ENCODE results near the gene LAMB1. TPM values are rescaled to one million over a fixed set of nuclear protein-coding genes. Genes with fewer than 3 reads are reported as not detected.
"Not testable (repeated sequence)": the region's sequence is repeated elsewhere in the genome, so short reads cannot be mapped to it uniquely, and the experiment has no call there.

Gene LAMB1
- total RNA-seq, 1 experiment from 2014 or later, result 18.9 TPM

DNA sequence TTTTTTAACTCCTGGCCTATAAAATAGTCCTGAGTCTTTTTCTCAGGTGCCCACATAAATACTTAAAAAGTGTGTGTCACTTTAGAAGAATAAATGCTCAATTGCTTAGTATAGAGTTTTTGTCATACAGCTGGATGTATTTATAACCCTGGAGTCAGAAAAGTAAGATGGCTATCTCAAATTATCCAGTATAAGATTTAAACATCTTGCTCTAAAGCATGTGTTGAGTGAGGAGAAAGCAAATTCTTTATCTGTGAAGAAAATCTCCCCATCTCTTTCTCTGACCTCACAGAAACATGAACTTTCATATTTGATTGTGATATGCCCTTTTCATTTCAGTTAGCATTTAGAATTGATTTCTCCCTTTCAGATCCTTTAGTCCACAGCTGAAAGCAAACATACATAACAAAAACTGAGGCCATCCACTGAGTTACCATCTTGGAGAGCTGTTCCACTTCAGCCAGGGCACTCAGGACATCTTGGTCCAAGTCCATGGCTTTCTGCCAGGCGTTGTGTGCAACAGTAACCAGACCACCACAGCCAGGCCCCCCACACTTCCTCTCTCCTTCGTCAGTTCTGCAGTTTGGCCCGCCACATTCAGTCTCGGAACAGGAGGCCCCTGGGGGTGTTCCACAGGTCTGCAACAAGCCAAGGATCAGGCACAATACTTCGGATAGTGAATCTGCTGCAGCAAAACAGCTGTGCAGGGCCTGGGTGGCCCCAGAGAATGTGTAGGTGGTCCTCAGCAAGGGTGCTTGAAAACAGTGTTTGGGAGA lies 71.0 kb downstream of the LAMB1 start:
- Histone ChIP-seq H3K4me3 (no peak overlapping the region), H3K9me3 (no peaks in the 10 kb centered on the region), H3K27me3 (no peaks in the 10 kb centered on the region), H3K36me3 (peaks cover 20% of the 10 kb centered on the region)
- no peak for DNase-seq

DNA sequence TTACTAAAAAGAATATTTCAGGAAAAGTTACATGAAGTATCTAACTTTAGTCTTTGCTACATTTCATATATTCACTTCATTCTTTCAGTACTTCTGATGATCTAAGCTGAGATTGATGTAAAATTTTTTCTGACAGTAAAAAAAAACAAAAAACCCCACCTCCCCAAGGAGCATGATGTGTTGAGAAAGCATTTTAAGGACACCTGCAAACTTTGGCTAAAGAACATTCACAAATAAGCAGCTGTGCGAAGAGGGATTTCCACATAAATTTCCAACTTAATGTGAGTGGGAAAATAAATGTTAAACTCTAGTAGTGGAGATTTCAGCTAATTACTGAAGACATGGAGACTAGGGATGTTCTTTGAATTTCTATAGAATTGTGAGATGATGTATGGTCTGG lies 76.5 kb downstream of the LAMB1 start:
- DNase-seq, result no peak
- H3K27me3 ChIP-seq, result no peaks in the 10 kb centered on the region
- H3K4me3 ChIP-seq, result no peak overlapping the region
- peaks cover 15% of the 10 kb centered on the region for H3K36me3 ChIP-seq
- H3K9me3 ChIP-seq, result no peaks in the 10 kb centered on the region

- Histone ChIP-seq H3K4me3 (no peak overlapping the region), H3K9me3 (no peaks in the 10 kb centered on the region), H3K36me3 (peaks cover 12% of the 10 kb centered on the region), H3K27me3 (no peaks in the 10 kb centered on the region)
- DNase-seq, result no peak
These were observed 78.0 kb downstream of the LAMB1 start for GRCh38 chr7:107924841-107925504.

DNA sequence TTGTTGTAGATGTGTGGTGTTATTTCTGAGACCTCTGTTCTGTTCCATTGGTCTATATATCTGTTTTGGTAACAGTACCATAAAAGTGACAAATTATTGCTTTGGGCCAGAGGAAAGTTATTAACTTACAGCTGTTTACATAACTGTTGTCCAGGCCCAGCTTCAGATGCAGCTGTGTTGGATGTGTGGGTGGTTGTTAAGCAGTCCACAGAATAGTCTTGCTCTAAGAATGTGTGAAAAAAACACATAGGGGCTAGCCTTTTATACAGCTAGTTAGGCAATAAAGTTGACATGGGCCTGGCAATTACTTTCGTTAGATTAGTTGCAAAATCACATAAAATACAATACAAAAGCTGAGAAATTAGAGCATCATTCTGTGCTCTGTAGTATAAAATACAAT lies 80.1 kb downstream of the LAMB1 start:
- Histone ChIP-seq H3K27me3 (no peaks in the 10 kb centered on the region), H3K4me3 (no peak overlapping the region), H3K36me3 (peaks cover 30% of the 10 kb centered on the region), H3K9me3 (no peaks in the 10 kb centered on the region)
- no peak for DNase-seq

GRCh38 chr7:107921826-107922225 lies 81.1 kb downstream of the LAMB1 start:
- peaks cover 30% of the 10 kb centered on the region for H3K36me3 ChIP-seq
- H3K9me3 ChIP-seq, DNase-seq, H3K27me3 ChIP-seq, H3K4me3 ChIP-seq: not testable (repeated sequence)

DNA sequence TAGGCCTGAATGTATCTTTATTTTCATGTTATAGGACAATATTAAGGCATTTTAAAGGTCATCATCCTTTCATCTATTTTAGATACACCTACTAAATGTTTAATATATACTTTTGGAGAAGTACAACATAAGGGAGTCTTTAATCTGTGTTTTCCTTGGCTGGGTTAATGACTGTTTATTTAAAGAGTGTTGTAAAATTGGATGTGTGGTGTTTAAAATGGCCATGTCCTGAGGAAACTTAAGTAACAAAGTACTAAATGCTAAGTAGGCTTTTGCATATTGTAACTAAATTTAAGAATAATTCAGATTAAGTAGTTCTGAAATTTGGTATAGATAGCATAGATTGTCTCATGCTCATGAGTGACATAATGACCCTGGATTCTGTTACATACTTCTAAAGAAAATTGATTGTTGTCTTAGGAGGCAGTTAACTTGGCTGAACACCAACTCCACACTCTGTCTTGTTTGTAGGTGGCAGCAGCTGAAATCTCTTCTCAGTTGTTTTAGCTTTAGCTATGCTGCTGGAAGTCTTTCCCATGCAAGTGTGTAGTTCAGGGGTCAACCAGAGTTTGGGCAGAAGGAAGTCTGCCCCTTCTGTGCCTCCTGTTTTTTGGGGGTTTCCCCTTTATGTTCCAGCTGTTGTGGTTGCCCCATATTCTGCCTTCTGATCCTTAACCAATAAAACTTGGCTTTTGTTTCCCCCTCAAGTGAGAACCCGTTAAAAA lies 82.8 kb downstream of the LAMB1 start:
- no peak for DNase-seq
- Histone ChIP-seq H3K27me3 (no peaks in the 10 kb centered on the region), H3K4me3 (no peak overlapping the region), H3K36me3 (peaks cover 33% of the 10 kb centered on the region), H3K9me3 (no peaks in the 10 kb centered on the region)

DNA sequence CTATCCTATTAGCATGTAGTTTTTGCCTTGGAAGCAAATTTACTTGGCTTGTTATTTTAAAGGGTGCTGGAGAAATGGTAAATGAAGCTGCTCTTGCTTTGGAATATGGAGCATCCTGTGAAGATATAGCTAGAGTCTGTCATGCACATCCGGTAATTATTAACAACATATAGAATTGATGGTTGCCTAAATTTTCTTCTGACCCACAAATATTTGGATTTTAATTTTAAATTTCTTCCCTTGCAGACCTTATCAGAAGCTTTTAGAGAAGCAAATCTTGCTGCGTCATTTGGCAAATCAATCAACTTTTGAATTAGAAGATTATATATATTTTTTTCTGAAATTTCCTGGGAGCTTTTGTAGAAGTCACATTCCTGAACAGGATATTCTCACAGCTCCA lies 84.0 kb downstream of the LAMB1 start:
- peaks cover 37% of the 10 kb centered on the region for H3K36me3 ChIP-seq
- no peaks in the 10 kb centered on the region for H3K27me3 ChIP-seq
- no peaks in the 10 kb centered on the region for H3K9me3 ChIP-seq
- DNase-seq, result no peak
- no peak overlapping the region for H3K4me3 ChIP-seq

- Histone ChIP-seq H3K36me3 (peaks cover 37% of the 10 kb centered on the region), H3K4me3 (no peak overlapping the region), H3K27me3 (no peaks in the 10 kb centered on the region), H3K9me3 (no peaks in the 10 kb centered on the region)
- DNase-seq, result no peak
These were observed 85.0 kb downstream of the LAMB1 start for GRCh38 chr7:107917763-107918651.

DNA sequence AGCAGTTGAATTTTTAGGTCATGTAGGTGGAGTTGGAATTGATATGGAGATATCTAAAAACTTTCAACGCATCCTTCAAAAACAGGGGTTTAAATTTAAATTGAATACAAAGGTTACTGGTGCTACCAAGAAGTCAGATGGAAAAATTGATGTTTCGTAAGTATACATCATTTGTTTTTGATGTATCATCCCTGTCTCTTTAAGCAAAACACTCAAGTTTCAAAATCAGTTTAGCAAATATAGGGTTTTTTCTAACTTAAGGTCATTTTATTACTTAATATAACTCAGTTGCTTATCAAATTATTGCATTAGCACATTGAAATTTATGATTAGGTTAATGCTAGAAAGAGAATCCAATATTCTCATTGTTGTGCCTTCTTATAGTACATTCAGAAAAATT lies 87.4 kb downstream of the LAMB1 start:
- H3K27me3 ChIP-seq, result no peaks in the 10 kb centered on the region
- peaks cover 44% of the 10 kb centered on the region for H3K36me3 ChIP-seq
- no peaks in the 10 kb centered on the region for H3K9me3 ChIP-seq
- no peak overlapping the region for H3K4me3 ChIP-seq
- DNase-seq, result no peak

DNA sequence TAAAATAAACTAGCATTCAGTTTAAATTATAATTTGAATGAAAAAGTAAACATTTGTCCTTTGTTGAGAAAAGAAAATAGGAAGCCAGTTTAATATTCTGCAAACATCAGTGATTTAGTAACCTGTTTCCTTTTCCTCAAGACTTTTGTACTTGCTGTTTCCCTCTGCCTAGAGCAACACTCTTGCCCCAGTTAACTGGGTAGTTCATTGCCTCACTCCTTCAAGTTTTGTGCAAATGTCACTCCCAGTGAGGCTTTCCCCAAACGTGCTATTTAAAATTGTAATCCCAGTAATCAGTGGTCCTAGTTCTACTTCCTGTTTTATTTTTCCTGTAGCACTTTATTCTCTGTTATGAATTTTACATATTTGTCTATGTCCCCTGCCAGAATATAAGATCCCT lies 88.1 kb downstream of the LAMB1 start:
- no peak for DNase-seq
- no peak overlapping the region for H3K4me3 ChIP-seq
- peaks cover 43% of the 10 kb centered on the region for H3K36me3 ChIP-seq
- H3K27me3 ChIP-seq, result no peaks in the 10 kb centered on the region
- H3K9me3 ChIP-seq, result no peaks in the 10 kb centered on the region

DNA sequence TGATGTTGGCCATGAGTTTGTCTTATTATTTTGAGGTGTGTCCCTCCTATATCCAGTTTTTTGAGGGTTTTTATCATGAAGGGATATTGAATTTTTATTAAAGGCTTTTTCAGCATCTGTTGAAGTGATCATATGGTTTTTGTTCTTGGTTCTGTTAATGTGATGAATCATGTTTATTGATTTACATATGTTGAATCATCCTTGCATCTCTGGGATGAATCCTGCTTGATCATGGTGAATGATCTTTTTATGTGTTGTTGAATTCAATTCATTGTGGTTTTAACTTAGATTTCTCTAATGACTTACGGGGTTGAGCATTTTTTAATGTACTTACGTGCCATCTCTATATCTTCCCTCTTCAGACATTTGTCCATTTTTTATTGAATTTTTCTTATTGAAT lies 89.1 kb downstream of the LAMB1 start:
- no peaks in the 10 kb centered on the region for H3K27me3 ChIP-seq
- no peaks in the 10 kb centered on the region for H3K9me3 ChIP-seq
- no peak for DNase-seq
- H3K36me3 ChIP-seq, result peaks cover 33% of the 10 kb centered on the region
- H3K4me3 ChIP-seq, result no peak overlapping the region

DNA sequence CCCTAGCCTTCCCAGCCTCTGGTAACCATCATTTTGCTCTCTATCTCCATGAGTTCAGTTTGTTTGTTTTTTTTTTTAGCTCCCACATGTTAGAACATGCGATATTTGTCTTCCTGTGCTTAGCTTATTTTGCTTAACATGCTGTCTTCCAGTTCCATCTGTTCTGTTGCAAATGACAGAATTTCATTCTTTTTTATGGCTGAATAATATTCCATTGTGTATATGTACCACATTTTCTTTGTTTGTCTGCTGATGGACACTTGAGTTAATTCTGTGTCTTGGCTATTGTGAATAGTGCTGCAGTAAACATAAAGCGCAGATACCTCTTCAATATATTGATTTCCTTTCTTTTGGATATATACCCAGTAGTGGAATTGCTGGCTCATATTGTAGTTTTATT lies 91.0 kb downstream of the LAMB1 start:
- peaks cover 26% of the 10 kb centered on the region for H3K36me3 ChIP-seq
- DNase-seq, result no peak
- H3K4me3 ChIP-seq, result no peak overlapping the region
- H3K27me3 ChIP-seq, result no peaks in the 10 kb centered on the region
- no peaks in the 10 kb centered on the region for H3K9me3 ChIP-seq

GRCh38 chr7:107909445-107909844 lies 93.5 kb downstream of the LAMB1 start:
- peaks cover 32% of the 10 kb centered on the region for H3K36me3 ChIP-seq
- no peak for DNase-seq
- no peaks in the 10 kb centered on the region for H3K27me3 ChIP-seq
- no peak overlapping the region for H3K4me3 ChIP-seq
- no peaks in the 10 kb centered on the region for H3K9me3 ChIP-seq

- no peaks in the 10 kb centered on the region for H3K9me3 ChIP-seq
- no peak overlapping the region for H3K4me3 ChIP-seq
- peaks cover 29% of the 10 kb centered on the region for H3K36me3 ChIP-seq
- no peak for DNase-seq
- no peaks in the 10 kb centered on the region for H3K27me3 ChIP-seq
These were observed 95.2 kb downstream of the LAMB1 start for GRCh38 chr7:107907790-107908189.

DNA sequence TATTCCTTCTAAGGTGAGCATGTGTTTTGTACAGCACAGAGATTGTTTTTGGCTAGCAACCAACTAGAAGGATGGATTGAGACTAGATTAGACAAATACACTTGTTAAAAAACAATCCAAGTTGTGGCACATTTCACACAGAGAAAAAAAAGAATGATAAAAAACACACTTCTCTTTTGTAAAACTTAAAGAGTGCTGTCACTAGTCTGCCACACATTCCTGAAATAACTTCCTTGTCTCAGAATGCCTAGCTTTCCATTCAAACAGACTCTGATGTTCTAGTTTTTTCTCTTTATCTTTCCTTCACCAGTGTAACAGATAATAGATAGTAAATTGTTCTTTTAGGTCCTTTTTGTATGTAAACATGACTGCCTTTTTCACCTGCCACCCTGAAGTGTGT lies 100.6 kb downstream of the LAMB1 start:
- no peak overlapping the region for H3K4me3 ChIP-seq
- H3K27me3 ChIP-seq, result no peaks in the 10 kb centered on the region
- H3K9me3 ChIP-seq, result no peaks in the 10 kb centered on the region
- H3K36me3 ChIP-seq, result peaks cover 19% of the 10 kb centered on the region
- no peak for DNase-seq

DNA sequence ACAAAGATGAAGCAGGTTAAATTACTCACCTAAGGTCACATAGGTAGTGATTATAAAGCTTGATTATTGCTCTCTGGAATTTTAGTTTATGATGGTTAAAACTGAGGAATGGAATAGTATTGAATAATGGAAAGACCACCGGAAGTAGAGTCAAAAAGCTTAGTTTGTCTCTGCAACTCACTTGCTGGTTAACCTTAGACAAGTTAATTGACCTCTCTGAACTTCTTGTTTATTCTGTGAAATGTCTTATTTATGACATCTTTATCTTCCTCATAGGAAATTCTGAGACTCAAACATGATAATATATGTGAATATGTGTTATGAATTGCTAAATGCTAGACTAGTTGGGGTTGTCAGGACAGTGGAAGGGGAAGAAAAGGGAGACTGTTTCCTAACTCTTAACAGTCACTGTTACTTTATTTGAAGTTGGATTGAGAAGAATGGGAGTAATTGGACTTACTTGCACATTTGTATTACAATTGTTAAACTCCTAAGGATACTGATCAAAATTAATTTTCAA lies 102.4 kb downstream of the LAMB1 start:
- Histone ChIP-seq H3K4me3 (no peak overlapping the region), H3K27me3 (no peaks in the 10 kb centered on the region), H3K9me3 (no peaks in the 10 kb centered on the region), H3K36me3 (peaks cover 12% of the 10 kb centered on the region)
- no peak for DNase-seq

Data from MG63 (cell line).